Retinal pigment epithelial cell (primary cell): Measurements from ENCODE around the gene MYO5A.
"Not testable (repeated sequence)": the region's sequence is repeated elsewhere in the genome, so short reads cannot be mapped to it uniquely, and the experiment has no call there.

Experiments
- DNase-seq: peaks from one replicate; pipeline ENCODE4 v3.0.0-alpha.2; 2010; ENCODE audit warnings: low read depth
- H3K4me3 ChIP-seq: 2 replicates; pipeline ENCODE4 v1.5.1; 2011; ENCODE audit warnings: mild to moderate bottlenecking, low read length, control low read depth, moderate library complexity
- CTCF ChIP-seq: conservative IDR thresholded peaks from 2 replicates; pipeline ENCODE4 v1.5.1; 2011; ENCODE audit warnings: low read depth, low read length, control low read depth, inconsistent platforms

MYO5A gene

GRCh38 chr15:52462806-52463360, 65.8 kb downstream of the MYO5A start:
- H3K4me3 ChIP-seq, result no peak overlapping the region
- no peak for DNase-seq
- TF ChIP-seq CTCF, result no peak

DNA sequence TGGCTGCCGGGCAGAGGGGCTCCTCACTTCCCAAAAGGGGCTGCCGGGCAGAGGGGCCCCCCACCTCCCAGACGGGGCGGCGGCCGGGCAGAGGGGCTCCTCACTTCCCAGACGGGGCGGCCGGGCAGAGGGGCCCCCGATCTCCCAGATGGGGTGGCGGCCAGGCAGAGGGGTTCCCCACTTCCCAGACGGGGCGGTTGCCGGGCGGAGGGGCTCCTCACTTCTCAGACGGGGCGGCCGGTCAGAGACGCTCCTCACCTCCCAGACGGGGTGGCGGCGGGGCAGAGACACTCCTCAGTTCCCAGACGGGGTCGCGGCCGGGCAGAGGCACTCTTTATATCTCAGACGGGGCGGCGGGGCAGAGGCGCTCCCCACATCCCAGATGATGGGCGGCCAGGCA, 69.0 kb downstream of the MYO5A start:
- DNase-seq, H3K4me3 ChIP-seq: not testable (repeated sequence)

DNA sequence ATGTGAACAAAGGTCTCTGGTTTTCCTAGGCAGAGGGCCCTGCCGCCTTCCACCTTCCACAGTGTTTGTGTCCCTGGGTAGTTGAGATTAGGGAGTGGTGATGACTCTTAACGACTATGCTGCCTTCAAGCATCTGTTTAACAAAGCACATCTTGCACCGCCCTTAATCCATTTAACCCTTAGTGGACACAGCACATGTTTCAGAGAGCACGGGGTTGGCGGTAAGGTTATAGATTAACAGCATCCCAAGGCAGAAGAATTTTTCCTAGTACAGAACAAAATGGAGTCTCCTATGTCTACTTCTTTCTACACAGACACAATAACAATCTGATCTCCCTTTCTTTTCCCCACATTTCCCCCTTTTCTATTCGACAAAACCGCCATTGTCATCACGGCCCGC, 69.4 kb downstream of the MYO5A start:
- H3K4me3 ChIP-seq, DNase-seq: not testable (repeated sequence)

- no peak for DNase-seq
- H3K4me3 ChIP-seq, result no peak overlapping the region
- no peak for TF ChIP-seq CTCF
These were observed 80.4 kb downstream of the MYO5A start for GRCh38 chr15:52448011-52448890.

DNA sequence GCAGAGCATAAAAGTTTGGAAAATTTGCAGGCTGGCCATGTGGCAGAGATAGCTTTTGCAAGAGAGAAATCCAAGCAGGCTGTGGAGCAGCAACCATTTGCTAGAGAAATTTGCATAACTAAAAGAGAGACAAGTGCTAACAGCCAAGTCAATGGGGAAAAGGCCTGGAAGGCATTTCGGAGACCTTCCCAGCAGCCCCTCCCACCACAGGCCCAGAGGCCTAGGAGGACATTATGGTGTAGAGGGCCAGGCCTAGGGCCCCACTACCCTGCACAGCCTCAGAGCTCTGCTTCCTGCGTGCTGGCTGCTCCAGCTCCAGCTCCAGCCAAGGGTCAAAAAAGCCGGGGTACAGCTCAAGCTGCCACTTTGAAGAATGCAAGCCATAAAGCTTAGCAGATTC, 82.7 kb downstream of the MYO5A start:
- H3K4me3 ChIP-seq, result no peak overlapping the region

DNA sequence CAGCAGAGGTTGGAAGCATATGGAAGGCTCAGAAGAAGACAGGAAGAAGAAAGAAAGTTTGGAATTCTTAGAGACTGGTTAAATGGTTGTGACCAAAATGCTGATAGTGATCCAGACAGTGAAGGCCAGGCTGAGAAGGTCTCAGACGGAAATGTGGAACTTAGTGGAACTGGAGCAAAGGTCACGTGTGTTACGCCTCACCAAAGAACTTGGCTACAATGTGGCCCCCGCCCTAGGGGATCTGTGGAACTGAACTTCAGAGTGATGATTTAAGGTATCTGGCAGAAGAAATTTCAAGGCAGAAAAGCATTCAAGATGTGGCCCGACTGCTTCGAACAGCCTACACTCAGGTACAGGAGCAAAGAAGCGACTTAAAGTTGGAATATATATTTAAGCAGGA, 83.1 kb downstream of the MYO5A start:
- H3K4me3 ChIP-seq, result no peak overlapping the region
- no peak for DNase-seq

More for the DNA sequence above, 82.7 kb downstream of the MYO5A start:
- DNase-seq, result no peak
- TF ChIP-seq CTCF, result no peak

GRCh38 chr15:52443205-52443604, 85.5 kb downstream of the MYO5A start:
- not testable (repeated sequence) for DNase-seq, H3K4me3 ChIP-seq

More for the DNA sequence above, 83.1 kb downstream of the MYO5A start:
- no peak for TF ChIP-seq CTCF

- no peak overlapping the region for H3K4me3 ChIP-seq
- no peak for TF ChIP-seq CTCF
- no peak for DNase-seq
These were observed 86.8 kb downstream of the MYO5A start for GRCh38 chr15:52441841-52442240.
